Esophagus muscularis mucosa (tissue), 4 donors: ENCODE data around the gene ACTC1. TPM values are rescaled to one million over a fixed set of nuclear protein-coding genes. Genes with fewer than 3 reads are reported as not detected.

Experiments used
- DNase-seq: peaks from one replicate; pipeline ENCODE4 v3.0.0-alpha.2; 2017; ENCODE audit errors: extremely low spot score
- H3K27ac ChIP-seq, 4 donors: fragments of 200-600 bp; sonication (generic); replicated peaks in 1 of 4; 1 replicate in 3 of 4; 2 replicates in 1 of 4; pipeline ENCODE4 v1.5.1; 2016 to 2019; ENCODE audit warnings: mild to moderate bottlenecking in 1 of 4
- H3K27me3 ChIP-seq, 4 donors: fragments of 200-600 bp; sonication (generic); one replicate each; pipeline versions ENCODE4 v1.5.1 to v1.6.0; 2016 to 2019
- H3K36me3 ChIP-seq, 4 donors: fragments of 200-600 bp; sonication (generic); one replicate each; pipeline ENCODE4 v1.5.1; 2016 to 2019
- H3K4me1 ChIP-seq, 4 donors: fragments of 200-600 bp; sonication (generic); one replicate each; pipeline ENCODE4 v1.5.1; 2016 to 2019
- H3K4me3 ChIP-seq, 4 donors: fragments of 200-600 bp; sonication (generic); 1 replicate in 2 of 4; 2 replicates in 2 of 4; pipeline ENCODE4 v1.5.1; 2016 to 2019; ENCODE audit warnings: mild to moderate bottlenecking in 4 of 4, moderate library complexity in 1 of 4
- H3K9me3 ChIP-seq, 4 donors: fragments of 200-600 bp; sonication (generic); 1 replicate in 3 of 4; 2 replicates in 1 of 4; pipeline ENCODE4 v1.5.1; 2016 to 2019
- CTCF ChIP-seq, 3 experiments: fragments of 200-600 bp in 2 of 3; fragments of 450-650 bp in 1 of 3; sonication (generic) in 2 of 3; IDR thresholded peaks; one replicate each; pipeline ENCODE4 v1.5.1; 2017 to 2019; ENCODE audit warnings: antibody characterized with exemption in 3 of 3, mild to moderate bottlenecking in 2 of 3, moderate library complexity in 1 of 3
- EP300 ChIP-seq: sonication (generic); formaldehyde crosslinking; IDR thresholded peaks from one replicate; pipeline ENCODE4 v1.6.1; 2017; ENCODE audit warnings: antibody characterized with exemption
- POLR2A ChIP-seq: fragments of 450-650 bp; IDR thresholded peaks from one replicate; pipeline ENCODE4 v1.6.1; 2017; ENCODE audit warnings: antibody characterized with exemption, moderate library complexity, mild to moderate bottlenecking, low read depth
- POLR2AphosphoS5 ChIP-seq, 2 donors: sonication (generic); formaldehyde crosslinking; IDR thresholded peaks; one replicate each; pipeline ENCODE4 v1.6.1; 2017; ENCODE audit warnings: antibody characterized with exemption in 2 of 2
- WGBS: methylation state at CpG from one replicate; pipeline ENCODE4 v1.1.5; 2018; 5-methylcytosine and 5-hydroxymethylcytosine counted together
- intact Hi-C: fragments of 100-400 bp; cut with DNase I; formaldehyde crosslinking; loops from one replicate; pipeline ENCODE4 v1.15.1; 2023
- total RNA-seq, 4 donors: library from RNA; depleted of rRNA; stranded (reverse); fragments of >200 nt; gene quantifications; one replicate each; pipeline versions ENCODE4 v1.1.0 to v1.2.1, GENCODE V29; 2016

ACTC1 gene
- 1 to 10 TPM; 4.7 to 8.7 (median 7.3) TPM for total RNA-seq

GRCh38 chr15:34795267-34796081, at the start of gene ACTC1:
TSS of gene ACTC1 (minus strand) at chr15:34795549. CDS start at chr15:34794808, 741 bp downstream.
- Histone ChIP-seq H3K36me3 (peaks cover 0 to 44% (median 0%) of the 10 kb centered on the region in 4 donors), H3K4me1 (peaks cover 12 to 32% (median 26%) of the 10 kb centered on the region in 4 donors), H3K4me3 (peak within 1 kb of the TSS; percentile 36 to 47 (median 38)), H3K9me3 (no peaks in the 10 kb centered on the region), H3K27me3 (peaks cover 0 to 38% (median 5%) of the 10 kb centered on the region in 4 donors), H3K27ac (no peak within 1 kb of the TSS)
- 26% methylated on average over 18 of the region's 44 CpGs for WGBS
- no peak for TF ChIP-seq EP300
- no peak for TF ChIP-seq POLR2A
- TF ChIP-seq CTCF (IDR thresholded peaks at IDR 0.05), result peak in 1 of 3 experiments; percentile 18
- TF ChIP-seq POLR2AphosphoS5 (IDR thresholded peaks at IDR 0.05), result peak in 1 of 2 donors; percentile 34
- DNase-seq, result no peak
- intact Hi-C loops, result no loop called here

- TF ChIP-seq CTCF (IDR thresholded peaks at IDR 0.05), result no peak
- no peak for TF ChIP-seq EP300
- TF ChIP-seq POLR2AphosphoS5 (IDR thresholded peaks at IDR 0.05), result no peak
- TF ChIP-seq POLR2A, result no peak
- Histone ChIP-seq H3K27ac (no peak overlapping the region), H3K4me1 (peaks cover 0 to 9% (median 6%) of the 10 kb centered on the region in 4 donors), H3K9me3 (no peaks in the 10 kb centered on the region), H3K4me3 (no peak overlapping the region), H3K36me3 (no peaks in the 10 kb centered on the region), H3K27me3 (no peaks in the 10 kb centered on the region)
- intact Hi-C loops, result no loop called here
- DNase-seq, result no peak
These were observed 45.9 kb upstream of the ACTC1 start for GRCh38 chr15:34841262-34841725.

- no peak overlapping the region for H3K4me3 ChIP-seq
- 99% methylated on average over 3 of the region's 3 CpGs for WGBS
- TF ChIP-seq CTCF (IDR thresholded peaks at IDR 0.05) (no peak), EP300 (no peak), POLR2A (no peak), POLR2AphosphoS5 (IDR thresholded peaks at IDR 0.05) (no peak)
- intact Hi-C loops, result no loop called here
- peaks cover 0 to 9% (median 6%) of the 10 kb centered on the region in 4 donors for H3K4me1 ChIP-seq
- peaks cover 0 to 6% (median 0%) of the 10 kb centered on the region in 4 donors for H3K9me3 ChIP-seq
- DNase-seq, result no peak
- no peaks in the 10 kb centered on the region for H3K27me3 ChIP-seq
- no peaks in the 10 kb centered on the region for H3K36me3 ChIP-seq
- H3K27ac ChIP-seq, result no peak overlapping the region
These were observed 42.9 kb upstream of the ACTC1 start for GRCh38 chr15:34838282-34838681.

GRCh38 chr15:34837246-34838016, 42.1 kb upstream of the ACTC1 start:
- H3K9me3 ChIP-seq, result peaks cover 0 to 6% (median 0%) of the 10 kb centered on the region in 4 donors
- H3K27ac ChIP-seq, result no peak overlapping the region
- TF ChIP-seq CTCF (IDR thresholded peaks at IDR 0.05) (no peak), POLR2AphosphoS5 (IDR thresholded peaks at IDR 0.05) (no peak), POLR2A (no peak), EP300 (no peak)
- intact Hi-C loops, result no loop called here
- no peaks in the 10 kb centered on the region for H3K27me3 ChIP-seq
- peaks cover 0 to 9% (median 6%) of the 10 kb centered on the region in 4 donors for H3K4me1 ChIP-seq
- whole genome bisulfite sequencing, result 54% methylated on average over 6 of the region's 6 CpGs
- no peaks in the 10 kb centered on the region for H3K36me3 ChIP-seq
- no peak overlapping the region for H3K4me3 ChIP-seq
- no peak for DNase-seq
